ENCODE results near the gene FNIP1.

GRCh38 chr5:131757830-131758519 is 38.8 kb downstream of the FNIP1 start:
- TF ChIP-seq CTCF (IDR thresholded peaks at IDR 0.05; ENCODE audit: insufficient read depth, low read length, poor library complexity, severe bottlenecking) = no peak
- no peak for TF ChIP-seq EZH2phosphoT487 (conservative IDR thresholded peaks at IDR 0.05; ENCODE audit: low read length)

Data from SU-DHL-6 (cell line).